GM18861 (cell line): ENCODE data around the gene EPC2.
"Not testable (repeated sequence)": the region's sequence is repeated elsewhere in the genome, so short reads cannot be mapped to it uniquely, and the experiment has no call there.

Experiments used
- ATAC-seq: cut with Tn5 transposase; IDR thresholded peaks from one replicate; pipeline ENCODE4 v1.9.1; 2021; ENCODE audit not compliant: unreplicated experiment

The EPC2 gene

DNA sequence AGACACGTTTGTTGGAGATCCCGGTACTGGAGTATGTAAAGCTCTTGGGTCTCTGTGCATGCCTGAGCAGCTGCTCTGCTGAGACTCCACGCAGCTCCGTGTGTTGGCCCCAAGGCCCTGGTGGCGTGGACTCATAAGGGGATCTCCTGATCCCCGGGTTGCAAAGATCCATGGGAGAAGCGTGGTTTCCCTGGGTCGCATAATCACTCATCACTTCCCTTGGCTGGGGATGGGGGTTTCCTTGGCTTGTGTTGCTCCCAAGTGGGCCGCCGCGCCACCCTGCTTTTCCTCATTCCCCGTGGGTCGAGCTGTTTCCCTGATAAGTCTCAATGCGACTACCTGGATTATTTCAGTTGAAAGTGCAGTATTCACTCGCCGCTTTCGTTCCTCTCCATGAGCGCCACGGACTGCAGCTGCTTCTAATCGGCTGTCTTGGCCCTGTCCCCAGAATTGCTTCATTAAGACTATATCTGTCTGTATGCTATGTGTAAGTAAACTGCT lies 76.0 kb downstream of the EPC2 start:
- ATAC-seq, result no peak

DNA sequence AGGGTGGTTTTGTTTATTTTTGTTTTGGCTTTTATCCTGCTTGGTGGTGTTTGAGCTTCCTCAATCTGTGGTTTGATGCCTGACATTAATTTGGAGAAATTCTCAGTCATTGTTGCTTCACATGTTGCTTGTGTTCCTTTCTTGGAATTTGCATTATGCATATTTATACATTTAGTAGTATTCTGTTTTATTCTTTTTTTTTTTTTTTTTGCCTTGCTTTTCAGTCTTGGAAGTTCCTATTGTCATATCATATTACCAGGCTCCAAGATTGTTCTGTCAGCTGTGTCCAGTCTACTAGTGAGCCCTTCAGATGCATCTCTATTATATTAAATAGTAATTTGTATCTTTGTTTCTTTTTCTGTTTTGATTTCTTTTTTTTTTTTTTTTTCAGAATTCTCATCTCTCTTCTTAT lies 77.0 kb downstream of the EPC2 start:
- no peak for ATAC-seq

DNA sequence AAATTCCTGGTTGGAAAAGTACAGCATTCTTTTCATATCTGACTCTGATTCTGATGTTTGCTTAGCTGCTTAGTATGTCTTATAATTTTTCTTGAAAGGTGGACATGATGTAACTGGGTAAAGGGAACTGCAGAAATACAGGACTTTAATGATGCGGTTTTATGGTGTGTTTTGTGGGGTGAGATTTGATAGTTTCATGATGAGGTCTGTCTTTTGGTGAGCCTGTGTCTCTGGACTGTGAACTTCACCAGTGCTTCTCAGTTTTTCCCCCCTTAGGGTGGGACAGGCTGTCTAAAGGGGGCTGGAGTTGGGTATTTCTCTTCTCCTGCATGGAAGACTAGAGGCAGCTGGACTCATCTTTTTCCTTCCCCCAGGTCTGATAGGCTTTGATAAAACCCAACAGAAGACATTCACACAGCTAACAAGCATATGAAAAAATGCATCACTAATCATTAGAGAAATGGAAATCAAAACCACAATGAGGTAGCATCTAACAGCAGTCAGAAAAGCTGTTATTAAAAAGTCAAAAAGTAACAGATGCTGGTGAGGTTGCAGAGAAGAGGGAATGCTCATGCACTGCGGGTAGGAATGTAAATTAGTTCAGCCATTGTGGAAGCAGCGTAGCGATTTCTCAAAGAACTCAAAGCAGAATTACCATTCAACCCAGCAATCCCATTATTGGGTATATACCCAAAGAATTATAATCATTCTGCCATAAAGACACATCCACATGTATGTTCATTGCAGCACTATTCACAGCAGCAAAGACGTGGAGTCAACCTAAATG lies 77.6 kb downstream of the EPC2 start:
- ATAC-seq, result no peak

DNA sequence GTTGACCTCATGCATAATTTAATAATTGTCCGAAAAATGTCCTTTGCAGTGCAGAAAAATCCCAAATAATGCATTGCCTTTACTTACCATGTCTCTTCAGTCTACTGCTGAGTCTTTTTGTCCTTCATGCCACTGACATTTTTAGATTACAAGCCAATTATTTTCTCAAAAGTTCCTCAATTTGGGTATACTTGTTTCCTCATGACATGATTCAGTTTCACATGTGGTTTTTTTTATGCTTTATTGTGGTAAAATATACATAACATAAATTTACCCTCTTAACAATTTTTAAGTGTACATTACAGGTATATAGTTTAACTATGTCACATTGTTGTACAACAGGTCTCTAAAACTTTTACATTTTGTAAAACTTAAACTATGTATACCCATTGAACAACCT lies 81.0 kb downstream of the EPC2 start:
- no peak for ATAC-seq

DNA sequence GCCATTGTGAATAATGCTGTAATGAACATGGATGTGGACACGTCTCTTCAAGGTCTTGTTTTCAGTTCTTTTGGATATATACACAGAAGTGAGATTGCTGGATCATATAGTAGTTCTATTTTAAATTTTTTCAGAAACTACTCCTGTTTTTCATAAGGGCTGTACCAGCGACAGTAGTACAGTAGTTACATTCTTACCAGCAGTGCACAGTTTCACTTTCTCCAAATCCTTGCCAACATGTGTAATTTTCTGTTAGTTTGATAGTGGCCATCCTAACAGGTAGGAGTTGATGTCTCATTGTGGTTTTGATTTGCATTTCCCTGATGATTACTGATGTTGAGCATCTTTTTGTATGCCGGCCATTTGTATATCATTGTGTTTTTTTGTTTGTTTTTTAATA lies 81.7 kb downstream of the EPC2 start:
- peak; percentile 55 for ATAC-seq

DNA sequence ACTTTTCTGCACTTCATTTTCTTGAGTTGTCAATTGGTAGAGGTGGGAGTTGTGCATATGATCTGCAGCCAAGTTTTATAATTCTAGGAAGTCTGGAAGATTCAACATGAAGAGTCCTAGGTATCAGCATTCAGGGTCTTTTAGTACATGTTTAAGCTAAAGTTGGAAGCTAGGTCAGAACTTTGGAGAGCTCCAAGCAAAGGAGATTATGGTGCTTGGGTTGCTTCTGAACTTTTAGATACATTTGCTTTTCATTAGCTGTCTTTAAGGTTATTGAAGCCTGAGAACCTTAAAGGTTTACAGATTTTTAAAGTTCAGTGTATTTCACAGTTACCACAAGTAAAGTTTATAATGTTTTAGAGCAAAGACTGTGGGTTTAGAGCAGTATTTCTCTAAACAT lies 85.5 kb downstream of the EPC2 start:
- ATAC-seq, result no peak

DNA sequence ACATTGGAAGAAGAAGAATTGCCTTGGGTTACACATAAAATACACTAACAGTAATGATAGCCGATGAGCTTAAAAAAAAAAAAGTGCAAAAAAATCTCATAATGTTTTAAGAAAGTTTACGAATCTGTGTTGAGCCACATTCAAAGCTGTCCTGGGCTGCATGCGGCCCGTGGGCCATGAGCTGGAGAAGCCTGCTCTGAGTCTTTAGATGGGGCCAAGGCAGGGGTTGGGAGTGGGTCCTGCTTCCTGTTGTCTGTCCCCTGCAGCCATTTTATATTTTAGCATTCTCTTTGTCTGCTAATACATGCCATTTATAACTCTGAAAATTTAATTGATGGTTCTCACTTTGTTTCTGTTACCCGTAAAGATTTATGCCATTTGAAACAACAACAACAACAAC lies 93.2 kb downstream of the EPC2 start:
- no peak for ATAC-seq

DNA sequence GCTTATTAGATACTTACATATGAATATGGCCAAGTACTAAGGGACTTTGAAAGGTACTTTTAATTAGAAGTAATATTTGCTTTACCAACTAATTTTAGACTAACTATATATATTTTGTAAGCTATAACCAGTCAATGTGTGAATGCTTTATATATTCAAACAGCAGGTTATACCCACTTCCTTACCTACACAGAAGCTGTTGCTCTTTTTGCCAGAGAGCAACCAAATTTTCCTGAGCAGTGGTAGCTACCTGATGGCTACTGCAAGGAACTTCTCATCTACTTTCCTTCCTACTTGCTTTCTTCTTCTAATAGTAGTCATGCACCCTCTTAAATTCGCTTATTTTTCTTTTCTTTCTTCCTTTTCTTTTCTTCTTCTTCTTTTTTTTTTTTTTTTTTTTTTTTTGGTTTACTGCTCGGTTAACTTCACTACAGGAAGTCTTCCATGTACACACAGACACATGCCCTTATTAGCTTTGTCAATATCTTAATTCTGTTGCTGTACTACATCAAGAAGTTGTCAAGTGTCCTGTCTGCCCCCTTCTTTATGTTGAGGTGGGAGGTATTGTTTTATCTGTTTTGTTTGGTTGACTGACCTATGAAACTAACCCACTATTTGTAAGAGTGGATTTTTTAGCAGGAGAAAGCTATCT lies 95.0 kb downstream of the EPC2 start:
- ATAC-seq, result no peak

DNA sequence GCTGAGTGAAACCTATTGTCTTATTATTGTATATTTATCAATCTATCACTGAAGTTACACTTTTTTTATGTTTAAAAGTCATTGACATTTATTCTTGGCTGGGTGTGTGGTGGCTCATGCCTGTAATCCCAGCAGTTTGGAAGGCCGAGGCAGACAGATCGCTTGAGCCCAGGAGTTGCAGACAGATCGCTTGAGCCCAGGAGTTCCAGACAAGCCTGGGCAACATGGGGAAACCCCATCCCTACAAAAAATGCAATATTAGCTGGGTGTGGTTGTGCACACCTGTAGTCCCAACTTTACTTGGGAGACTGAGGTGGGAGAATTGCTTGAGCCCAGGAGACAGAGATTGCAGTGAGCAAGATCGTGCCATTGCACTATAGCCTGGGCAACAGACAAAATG lies 97.8 kb downstream of the EPC2 start:
- ATAC-seq, result no peak

DNA sequence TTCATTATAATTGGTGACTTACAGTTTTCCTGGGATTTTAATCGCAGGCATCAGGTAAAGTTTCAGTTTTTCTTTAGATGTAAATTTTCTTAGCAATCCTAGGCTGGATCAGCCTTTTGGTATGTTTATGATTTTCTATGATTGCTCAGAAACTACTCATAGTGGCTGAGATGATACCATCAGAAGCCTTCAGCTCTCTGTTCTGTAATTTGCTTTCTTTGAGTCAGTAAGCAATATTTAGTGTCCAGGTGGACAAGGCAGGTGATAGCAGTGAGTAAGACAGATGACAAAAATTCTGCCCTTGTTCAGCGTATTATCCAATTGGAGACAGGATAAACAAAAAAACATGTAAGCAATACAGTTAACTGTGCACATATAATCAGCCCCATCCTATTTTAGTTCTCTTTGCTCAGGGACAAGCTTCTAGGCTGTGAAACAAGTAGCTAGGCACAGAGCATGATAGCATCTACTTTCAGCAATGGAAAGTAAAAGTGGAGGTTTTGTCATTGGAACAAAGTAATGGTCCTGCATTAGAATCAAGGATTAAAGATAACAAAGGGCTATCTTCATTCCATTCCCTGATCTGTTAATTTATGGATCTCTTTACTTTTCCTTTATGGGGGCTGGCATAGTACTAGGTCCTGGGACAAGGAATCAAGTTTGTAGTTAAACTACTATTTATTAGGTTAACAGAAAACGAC lies 100.8 kb downstream of the EPC2 start:
- no peak for ATAC-seq

DNA sequence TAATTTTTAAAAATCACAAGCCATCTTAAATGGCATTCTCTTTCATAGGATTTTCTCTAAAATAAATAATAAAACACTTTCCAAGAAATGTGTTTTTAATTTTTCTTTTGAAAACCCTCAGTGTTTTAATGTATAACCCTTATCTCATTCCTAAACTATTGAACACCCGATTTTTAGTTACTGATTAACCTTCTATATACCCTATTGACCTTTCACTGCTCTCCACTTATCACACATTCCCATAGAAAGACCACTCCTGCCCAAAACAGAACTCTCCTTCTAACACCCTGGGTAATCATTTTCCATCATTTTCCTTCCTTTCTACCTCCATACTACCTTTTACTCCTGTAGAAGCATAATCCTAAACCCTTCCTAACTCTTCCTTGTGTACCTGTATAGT lies 102.4 kb downstream of the EPC2 start:
- no peak for ATAC-seq

DNA sequence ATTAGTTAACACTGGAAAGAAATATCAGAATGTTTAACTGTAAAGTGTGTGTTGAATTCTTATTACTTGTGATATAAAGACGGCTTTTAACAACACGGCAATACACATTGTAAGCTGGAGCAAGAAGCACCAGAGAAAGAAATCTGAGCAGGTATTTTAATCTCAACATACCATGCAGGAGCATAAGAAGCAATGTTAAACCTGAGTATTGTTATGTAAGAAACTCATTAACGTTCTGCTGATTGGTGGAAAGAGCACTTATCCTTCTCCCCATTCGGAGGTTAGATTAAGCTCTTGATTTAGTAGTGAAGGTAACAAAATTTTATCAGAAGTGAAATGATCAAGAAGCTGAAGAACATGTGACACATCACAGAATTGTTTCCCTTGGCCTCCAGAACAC lies 107.4 kb downstream of the EPC2 start:
- no peak for ATAC-seq

DNA sequence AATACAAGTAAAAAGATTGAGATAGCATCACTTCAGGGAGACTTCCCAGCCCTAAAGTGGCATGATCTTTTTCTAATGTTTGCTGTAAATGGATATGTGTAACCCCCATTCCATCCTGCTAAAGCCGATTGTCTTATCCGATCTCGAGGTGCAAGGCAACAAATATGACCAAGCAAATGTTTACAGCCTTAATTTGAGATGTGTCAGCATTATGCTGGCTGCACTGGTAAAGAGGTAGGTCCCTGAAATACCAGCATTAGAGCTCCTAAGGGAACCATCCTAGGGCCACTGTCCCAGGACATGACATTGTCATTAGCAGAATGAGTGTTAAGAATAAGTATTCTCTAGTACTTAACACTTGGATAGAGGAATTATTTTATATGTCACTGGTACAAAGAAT lies 108.4 kb downstream of the EPC2 start:
- no peak for ATAC-seq

DNA sequence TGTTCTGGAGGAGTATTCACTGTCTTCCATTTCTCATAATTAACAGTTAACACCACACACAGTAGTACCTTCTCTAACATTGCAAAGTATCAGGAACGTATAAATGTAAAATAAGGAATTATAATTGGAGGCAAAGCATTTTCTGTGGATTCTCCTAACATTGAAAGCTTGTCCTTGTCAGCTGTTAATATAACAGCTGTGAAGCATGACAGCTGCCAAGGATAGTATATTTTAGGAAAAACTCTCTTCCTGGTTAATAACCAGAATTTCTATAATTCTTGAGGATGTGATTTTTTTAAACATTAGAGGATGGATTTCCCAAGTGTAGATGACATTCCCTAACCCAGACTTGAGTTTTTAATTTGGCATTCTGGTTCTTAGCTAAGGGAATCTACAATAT lies 110.3 kb downstream of the EPC2 start:
- no peak for ATAC-seq

DNA sequence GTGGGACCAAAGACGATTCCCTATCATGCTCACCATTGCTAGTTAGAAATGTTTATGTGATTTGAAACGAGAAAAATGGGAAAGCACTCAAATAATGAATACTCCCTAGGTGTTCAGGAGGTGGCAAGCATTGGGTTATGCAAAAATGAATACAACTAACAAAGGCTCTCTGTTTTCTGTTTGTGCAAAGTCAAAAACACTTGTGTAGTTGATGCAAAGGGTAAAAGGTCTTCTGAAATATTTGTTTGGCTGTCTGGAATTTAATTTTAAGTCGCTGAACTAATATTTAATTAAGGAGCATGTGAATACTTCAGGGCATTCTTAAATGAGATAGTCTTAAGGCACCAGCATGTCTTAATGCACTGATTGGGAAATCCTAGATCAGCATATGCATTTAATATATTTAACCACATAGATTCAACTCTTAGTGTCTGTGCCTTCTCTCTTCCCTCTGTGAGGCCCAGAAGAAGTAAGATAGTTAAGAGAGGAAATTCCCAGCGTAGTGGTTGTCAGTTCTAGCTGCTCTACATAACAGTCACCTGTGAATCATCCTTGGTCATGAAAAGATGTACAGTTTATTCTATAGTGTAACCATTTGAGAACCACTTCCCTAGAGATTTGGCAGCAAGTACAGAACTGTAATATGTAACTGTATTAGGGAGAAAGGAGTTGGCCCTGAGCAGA lies 111.9 kb downstream of the EPC2 start:
- no peak for ATAC-seq

DNA sequence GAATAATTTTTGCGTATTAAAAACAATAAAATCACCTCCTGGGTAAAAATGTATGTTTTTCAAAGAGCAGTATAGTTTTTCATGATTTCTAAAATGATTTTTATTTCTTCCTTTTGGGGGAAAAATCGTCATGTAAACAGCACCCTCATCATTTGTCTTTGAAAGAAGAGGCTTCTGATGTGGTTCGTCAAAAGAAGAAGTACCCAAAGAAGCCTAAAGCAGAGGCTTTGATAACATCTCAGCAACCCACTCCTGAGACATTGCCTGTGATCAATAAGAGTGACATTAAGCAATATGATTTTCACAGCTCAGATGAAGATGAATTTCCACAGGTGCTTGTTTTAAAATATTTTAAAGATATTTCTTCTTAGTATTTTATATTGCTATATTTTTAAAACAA lies 120.3 kb downstream of the EPC2 start:
- ATAC-seq, result no peak

DNA sequence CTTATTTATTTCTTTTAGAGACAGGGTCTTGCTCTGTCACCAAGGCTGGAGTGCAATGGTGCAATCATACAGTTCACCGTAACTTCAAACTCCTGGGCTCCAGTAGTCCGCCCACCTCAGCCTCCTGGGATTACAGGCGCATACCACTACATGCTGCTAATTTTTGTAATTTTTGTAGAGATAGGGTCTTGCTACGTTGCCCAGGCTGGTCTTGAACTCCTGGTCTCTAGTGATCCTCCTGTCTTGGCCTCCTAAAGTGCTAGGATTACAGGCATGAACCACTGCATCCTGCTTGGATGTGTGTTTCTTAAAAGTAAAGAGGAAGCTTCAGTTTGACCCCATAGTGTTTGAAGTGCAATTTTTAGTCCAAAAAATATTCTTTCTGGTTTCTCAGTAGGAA lies 125.5 kb downstream of the EPC2 start:
- ATAC-seq, result no peak

DNA sequence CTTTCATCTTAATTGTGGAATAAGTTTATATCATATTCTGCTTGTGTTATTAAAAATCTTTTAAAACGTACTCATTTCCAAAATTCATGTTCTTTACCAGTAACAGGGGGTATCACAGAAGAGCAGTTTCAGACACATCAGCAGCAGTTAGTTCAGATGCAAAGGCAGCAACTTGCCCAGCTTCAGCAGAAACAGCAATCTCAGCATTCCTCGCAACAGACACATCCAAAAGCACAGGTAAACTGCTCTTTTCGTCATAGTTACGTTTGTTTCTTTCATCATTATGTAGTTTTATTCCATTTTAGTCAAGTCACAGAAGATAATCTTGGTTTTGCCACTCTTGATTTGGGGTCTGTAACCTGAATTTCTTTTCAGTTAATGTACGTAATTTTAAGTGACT lies 137.0 kb downstream of the EPC2 start:
- ATAC-seq, result no peak

DNA sequence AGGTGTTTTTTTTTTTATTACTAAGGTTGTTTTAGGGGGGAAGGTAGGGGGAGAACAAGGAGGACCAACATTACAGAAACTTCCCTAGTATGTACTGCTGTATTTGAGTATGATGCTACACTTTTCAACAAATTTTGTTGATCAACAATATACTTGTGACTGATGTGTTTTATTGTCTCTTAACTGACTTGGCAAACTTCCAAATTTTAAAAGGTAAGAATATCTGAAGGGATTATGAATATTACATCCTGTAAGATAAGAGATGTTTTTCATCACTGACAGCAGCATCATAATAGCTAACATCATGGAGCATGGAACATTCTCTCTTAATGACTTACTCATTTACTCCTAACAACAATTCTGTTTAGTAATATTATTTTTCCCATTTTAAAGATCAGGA lies 144.5 kb downstream of the EPC2 start:
- no peak for ATAC-seq

DNA sequence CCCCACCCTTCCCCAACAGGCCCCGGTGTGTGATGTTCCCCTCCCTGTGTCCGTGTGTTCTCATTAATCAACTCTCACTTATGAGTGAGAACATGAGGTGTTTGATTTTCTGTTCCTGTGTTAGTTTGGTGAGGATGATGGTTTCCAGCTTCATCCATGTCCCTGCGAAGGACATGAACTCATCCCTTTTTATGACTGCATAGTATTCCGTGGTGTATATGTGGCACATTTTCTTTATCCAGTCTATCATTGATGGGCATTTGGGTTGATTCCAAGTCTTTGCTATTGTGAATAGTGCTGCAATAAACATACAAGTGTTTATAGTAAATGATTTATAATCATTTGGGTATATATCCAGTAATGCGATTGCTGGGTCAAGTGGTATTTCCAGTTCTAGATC lies 145.6 kb downstream of the EPC2 start:
- not testable (repeated sequence) for ATAC-seq

DNA sequence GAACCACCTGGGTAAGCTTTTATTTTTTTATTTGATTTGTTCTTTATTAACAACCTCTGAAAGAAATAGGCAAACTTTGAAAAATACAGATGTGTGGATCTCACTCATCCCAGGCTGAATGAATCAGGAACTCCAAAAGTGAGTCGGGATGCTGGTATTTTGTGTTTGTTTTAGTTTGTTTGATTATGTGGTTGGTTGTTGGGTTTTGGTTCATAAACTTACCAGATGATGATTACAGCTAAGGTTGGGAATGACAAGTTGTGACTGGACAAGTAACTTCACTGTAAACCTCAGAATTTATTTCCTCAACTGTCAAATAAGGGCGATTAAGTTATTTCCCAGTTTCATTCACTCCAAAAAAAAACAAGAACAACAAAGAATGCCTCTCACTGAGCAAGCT lies 150.0 kb downstream of the EPC2 start:
- no peak for ATAC-seq
